K562 (cell line): ENCODE measurements around the gene ATP13A5. TPM values are rescaled to one million over a fixed set of nuclear protein-coding genes. Genes with fewer than 3 reads are reported as not detected.

Experiments used
- ATAC-seq: fragments of 200-7000 bp; cut with Tn5 transposase; 3 replicates; pipeline ENCODE4 v1.9.1; 2020; ENCODE audit warnings: moderate library complexity
- BruUV-seq: library from RNA; stranded (reverse); fragments of 400-500 nt; replicated peaks from 2 replicates; lab custom pipeline; 2021; lab: Mats Ljungman, UMichigan
- CTCF ChIA-PET: fragments of 300-600 bp; formaldehyde crosslinking; extraction: SDS; loops from one replicate; lab custom pipeline; 2021; ENCODE audit warnings: low intra/inter-chr PET ratio; lab: Yijun Ruan, JAX
- POLR2A ChIA-PET: fragments of 300-600, 350-650 bp; sonication (Branson Sonifier 250); formaldehyde crosslinking; extraction: SDS; loops from one replicate; lab custom pipeline; 2021; ENCODE audit warnings: antibody characterized with exemption, inconsistent platforms; lab: Yijun Ruan, JAX
- DNase-seq, 4 experiments: peaks; one replicate each; pipeline versions ENCODE4 v3.0.0 to v3.0.0-alpha.2; 2011 to 2018; ENCODE audit warnings: low spot score in 3 of 4, mixed read lengths in 3 of 4; ENCODE audit errors: extremely low read depth in 1 of 4
- FAIRE-seq: peaks from 2 replicates; lab custom pipeline; 2011; peaks lifted over from hg19 to GRCh38; lab: Jason Lieb, UNC
- H2AFZ ChIP-seq: 2 replicates; pipeline ENCODE4 v1.6.0; 2011; ENCODE audit warnings: low read depth, low read length, control low read depth, inconsistent platforms
- H3K27ac ChIP-seq: fragments of 200-600 bp; 3 replicates; pipeline ENCODE4 v1.8.0; 2011; ENCODE audit warnings: low read depth, mild to moderate bottlenecking, control low read depth, inconsistent platforms, low read length, moderate library complexity, mixed read lengths; ENCODE audit errors: extremely low read depth
- H3K27me3 ChIP-seq, 2 experiments: fragments of 300-600 bp in 1 of 2; 2 replicates in 1 of 2; 3 replicates in 1 of 2; pipeline versions ENCODE4 v1.6.0 to v1.8.0; 2011; ENCODE audit warnings: inconsistent platforms in 2 of 2, low read length in 2 of 2, mild to moderate bottlenecking in 1 of 2, mixed read lengths in 1 of 2, moderate library complexity in 1 of 2; ENCODE audit not compliant: control insufficient read depth in 2 of 2, insufficient read depth in 2 of 2
- H3K36me3 ChIP-seq: fragments of 300-600 bp; 3 replicates; pipeline ENCODE4 v1.8.0; 2011; ENCODE audit warnings: mild to moderate bottlenecking, low read length, inconsistent platforms; ENCODE audit not compliant: control insufficient read depth, insufficient read depth
- H3K4me1 ChIP-seq, 2 experiments: fragments of 200-600 bp in 1 of 2; replicated peaks in 1 of 2; 2 replicates in 1 of 2; 3 replicates in 1 of 2; pipeline versions ENCODE4 v1.5.1 to v1.8.0; 2011; ENCODE audit warnings: inconsistent platforms in 2 of 2, low read length in 2 of 2, mild to moderate bottlenecking in 1 of 2, mixed read lengths in 1 of 2, moderate library complexity in 1 of 2; ENCODE audit not compliant: control insufficient read depth in 2 of 2, insufficient read depth in 2 of 2
- H3K4me2 ChIP-seq: 2 replicates; pipeline ENCODE4 v1.6.1; 2011; ENCODE audit warnings: low read length, control low read depth, inconsistent platforms, mixed read lengths; ENCODE audit not compliant: insufficient read depth
- H3K4me3 ChIP-seq: fragments of 200-600 bp; sonication (generic), shearing (Covaris generic); 2 replicates; pipeline ENCODE4 v1.5.1; 2016; ENCODE audit warnings: control low read depth, inconsistent platforms
- H3K79me2 ChIP-seq: fragments of 200-600 bp; 3 replicates; pipeline ENCODE4 v1.8.0; 2011; ENCODE audit warnings: low read length, inconsistent platforms; ENCODE audit not compliant: control insufficient read depth, insufficient read depth
- H3K9ac ChIP-seq, 2 experiments: 2 replicates each; pipeline versions ENCODE4 v1.6.0 to v1.6.1; 2011; ENCODE audit warnings: low read depth in 2 of 2, low read length in 2 of 2, control low read depth in 1 of 2, inconsistent platforms in 1 of 2, mild to moderate bottlenecking in 1 of 2, mixed read lengths in 1 of 2; ENCODE audit not compliant: insufficient read depth in 1 of 2
- H3K9me1 ChIP-seq: one replicate; pipeline ENCODE4 v1.6.0; 2011; ENCODE audit warnings: inconsistent platforms, mild to moderate bottlenecking, low read length, moderate library complexity; ENCODE audit not compliant: control insufficient read depth, insufficient read depth
- H3K9me3 ChIP-seq: replicated peaks from 2 replicates; pipeline ENCODE4 v1.5.1; 2011; ENCODE audit warnings: low read depth, low read length, inconsistent platforms; ENCODE audit not compliant: control insufficient read depth, insufficient read depth
- H4K20me1 ChIP-seq: replicated peaks from 2 replicates; pipeline ENCODE4 v1.6.1; 2011; ENCODE audit warnings: low read length, inconsistent platforms, mixed read lengths; ENCODE audit not compliant: control insufficient read depth, insufficient read depth
- SP1 ChIP-seq: sonication (generic); formaldehyde crosslinking; IDR thresholded peaks from 2 replicates; pipeline ENCODE4 v1.8.1; 2022; ENCODE audit warnings: mild to moderate bottlenecking, missing genetic modification reagents
- ZMIZ1 ChIP-seq, 2 experiments: fragments of 150-350 bp in 1 of 2; IDR thresholded peaks; 2 replicates each; pipeline ENCODE4 v1.6.1; 2012 to 2016; ENCODE audit warnings: low read depth in 2 of 2, low read length in 2 of 2, mild to moderate bottlenecking in 1 of 2, moderate library complexity in 1 of 2
- WGBS: fragments of 100-300 bp; shearing (Covaris generic); methylation state at CpG from one replicate; pipeline ENCODE4 v1.1.6; 2016; ENCODE audit warnings: low coverage, mixed read lengths; ENCODE audit not compliant: insufficient coverage; ENCODE audit errors: missing lambda C conversion rate; 5-methylcytosine and 5-hydroxymethylcytosine counted together
- in situ Hi-C: fragments of 300-500 bp; cut with MboI; formaldehyde crosslinking; loops from 4 replicates; pipeline ENCODE4 v1.15.0; 2018; ENCODE audit warnings: inconsistent platforms, mixed read lengths
- intact Hi-C: fragments of 100-400 bp; cut with micrococcal nuclease; formaldehyde crosslinking; loops from 2 replicates; pipeline ENCODE4 v1.14.2; 2022
- polyA plus RNA-seq, 8 experiments: library from polyadenylated mRNA; depleted of rRNA in 4 of 8; stranded (reverse) in 5 of 8; unstranded in 3 of 8; fragments of >200 nt; fragmentation: Nextera tagmentation in 2 of 8; fragmentation: Illumina TruSeq in 1 of 8; extraction: Ambion mirVana in 2 of 8; extraction: Trizol in 1 of 8; gene quantifications; 2 replicates each; pipeline versions ENCODE4 v1.2.1 to v1.2.3, GENCODE V29; 2011 to 2014; ENCODE audit warnings: inconsistent platforms in 1 of 8, missing spikeins in 1 of 8
- total RNA-seq, 7 experiments: library from RNA; depleted of rRNA in 6 of 7; stranded (reverse); fragments of >200 nt in 6 of 7; fragmentation: Illumina TruSeq in 2 of 7; extraction: Trizol in 2 of 7; gene quantifications; 2 replicates each; pipeline versions ENCODE4 v1.2.1 to v1.2.3, GENCODE V29; 2011 to 2021; ENCODE audit warnings: low replicate concordance in 1 of 7

The ATP13A5 gene
- total and polyA plus RNA-seq, 9 of the 15 experiments (the other 6 are each of a cell fraction or from before 2014, with no cell fraction given), result not detected

- no peak for TF ChIP-seq ZMIZ1 (IDR thresholded peaks at IDR 0.05; ENCODE audit: low read depth in 2 of 2, low read length in 2 of 2)
These were observed 24.1 kb downstream of the ATP13A5 start (continued) for GRCh38 chr3:193354423-193354822.

GRCh38 chr3:193350744-193351143, 27.8 kb downstream of the ATP13A5 start:
- Histone ChIP-seq H3K27me3 (no peaks in the 10 kb centered on the region; a peak in 1 of 5 replicates), H3K4me1 (no peaks in the 10 kb centered on the region), H2AFZ (no peak overlapping the region), H3K36me3 (no peaks in the 10 kb centered on the region), H3K9me1 (no peaks in the 10 kb centered on the region), H3K4me3 (no peak overlapping the region), H3K9ac (no peak overlapping the region), H3K9me3 (no peaks in the 10 kb centered on the region), H3K79me2 (no peaks in the 10 kb centered on the region), H3K27ac (no peak overlapping the region), H4K20me1 (no peaks in the 10 kb centered on the region), H3K4me2 (no peak overlapping the region)
- no peak for FAIRE-seq
- CTCF ChIA-PET, result no interaction called here
- BruUV-seq, result no TSS peak
- WGBS, result 2% methylated on average over 2 of the region's 2 CpGs
- intact Hi-C loops (loop anchor here (5.0 kb wide), 1 partner anchor 97 kb away; no protein-coding TSS in a partner anchor), in situ Hi-C loops (no loop called here)
- ATAC-seq, result no peak
- POLR2A ChIA-PET, result no interaction called here
- no peak for TF ChIP-seq SP1 (CRISPR knock-in tag)
- no peak for DNase-seq
